Osteocyte (in vitro differentiated cells): Measurements from ENCODE around the gene SMR3A. TPM values are rescaled to one million over a fixed set of nuclear protein-coding genes. Genes with fewer than 3 reads are reported as not detected.

Source experiments
- DNase-seq: peaks from one replicate; pipeline ENCODE4 v3.0.0; 2021; ENCODE audit warnings: mixed read lengths; ENCODE audit not compliant: unreplicated experiment; ENCODE audit errors: extremely low spot score
- H3K27ac Mint-ChIP-seq: one replicate; pipeline ENCODE4 v1.8.0; 2021; ENCODE audit warnings: mild to moderate bottlenecking, mixed read lengths; ENCODE audit not compliant: unreplicated experiment
- H3K27me3 Mint-ChIP-seq: one replicate; pipeline ENCODE4 v1.8.0; 2021; ENCODE audit warnings: mixed read lengths; ENCODE audit not compliant: unreplicated experiment
- H3K36me3 Mint-ChIP-seq: one replicate; pipeline ENCODE4 v1.8.0; 2021; ENCODE audit warnings: mixed read lengths; ENCODE audit not compliant: unreplicated experiment
- H3K4me1 Mint-ChIP-seq: one replicate; pipeline ENCODE4 v1.8.0; 2021; ENCODE audit warnings: mixed read lengths; ENCODE audit not compliant: unreplicated experiment
- H3K4me3 Mint-ChIP-seq: one replicate; pipeline ENCODE4 v1.8.0; 2021; ENCODE audit warnings: mild to moderate bottlenecking, moderate library complexity, mixed read lengths; ENCODE audit not compliant: unreplicated experiment
- H3K9me3 Mint-ChIP-seq: one replicate; pipeline ENCODE4 v1.8.0; 2021; ENCODE audit warnings: mixed read lengths; ENCODE audit not compliant: unreplicated experiment
- CTCF ChIP-seq: fragments of 200-600 bp; sonication (generic); IDR thresholded peaks from 2 replicates; pipeline ENCODE4 v1.5.0; 2021; ENCODE audit warnings: antibody characterized with exemption, mild to moderate bottlenecking, moderate library complexity
- total RNA-seq: library from RNA; stranded (reverse); gene quantifications from 2 replicates; pipeline ENCODE4 v1.2.1, GENCODE V29; 2021

The SMR3A gene
- total RNA-seq, 1 donor from 2014 or later, result not detected

DNA sequence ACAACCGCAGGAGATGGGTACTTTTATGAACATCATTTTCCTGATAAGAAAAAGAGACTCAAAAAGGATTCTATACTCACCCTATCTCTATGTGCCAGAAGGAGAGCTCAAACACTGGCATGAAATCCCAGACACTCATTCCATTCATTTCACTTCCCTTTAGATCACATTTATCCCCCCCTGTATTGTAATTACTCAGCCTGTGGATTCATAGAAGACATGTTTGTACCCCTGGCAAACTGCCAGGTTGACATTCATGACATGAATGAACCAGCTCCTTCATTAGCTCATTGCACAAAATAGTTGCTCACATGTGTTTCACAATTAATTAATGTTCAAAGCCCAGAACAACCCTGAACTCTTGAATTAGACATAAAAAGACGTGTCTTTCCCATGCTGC lies 4.9 kb downstream of the SMR3A start:
- Mint-ChIP-seq H3K9me3 (no peaks in the 10 kb centered on the region), H3K27ac (no peak overlapping the region), H3K4me1 (no peaks in the 10 kb centered on the region), H3K27me3 (no peaks in the 10 kb centered on the region), H3K4me3 (no peak overlapping the region), H3K36me3 (no peaks in the 10 kb centered on the region)
- no peak for TF ChIP-seq CTCF
- DNase-seq, result no peak

GRCh38 chr4:70367813-70368212 lies 7.3 kb downstream of the SMR3A start:
- TF ChIP-seq CTCF, result no peak
- H3K9me3 Mint-ChIP-seq, result no peaks in the 10 kb centered on the region
- no peaks in the 10 kb centered on the region for H3K36me3 Mint-ChIP-seq
- H3K4me3 Mint-ChIP-seq, result no peak overlapping the region
- H3K27me3 Mint-ChIP-seq, result no peaks in the 10 kb centered on the region
- DNase-seq, result no peak
- no peaks in the 10 kb centered on the region for H3K4me1 Mint-ChIP-seq
- no peak overlapping the region for H3K27ac Mint-ChIP-seq

DNA sequence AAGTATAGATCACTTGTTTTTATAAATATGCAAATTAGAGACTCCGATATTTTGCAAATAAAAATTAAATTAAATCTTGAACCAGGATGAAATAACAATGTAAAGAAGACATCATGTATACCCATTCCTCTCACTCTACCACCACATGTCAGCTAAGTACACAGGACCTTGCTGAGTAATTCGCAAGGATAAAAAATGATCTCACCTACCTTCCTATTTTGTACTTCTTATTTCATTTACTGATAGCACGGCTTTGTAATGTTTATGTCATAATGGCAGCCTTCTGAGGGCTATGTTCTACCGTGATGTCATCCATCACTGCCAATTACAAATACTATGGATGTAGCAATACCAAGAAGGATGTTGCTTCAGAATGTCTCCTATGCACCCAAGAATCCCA lies 11.4 kb downstream of the SMR3A start:
- H3K4me3 Mint-ChIP-seq, result no peak overlapping the region
- H3K27me3 Mint-ChIP-seq, result no peaks in the 10 kb centered on the region
- no peaks in the 10 kb centered on the region for H3K36me3 Mint-ChIP-seq
- TF ChIP-seq CTCF, result no peak
- H3K4me1 Mint-ChIP-seq, result no peaks in the 10 kb centered on the region
- H3K27ac Mint-ChIP-seq, result no peak overlapping the region
- no peak for DNase-seq
- H3K9me3 Mint-ChIP-seq, result no peaks in the 10 kb centered on the region

GRCh38 chr4:70372760-70373159 lies 12.2 kb downstream of the SMR3A start:
- no peak for DNase-seq
- H3K4me1 Mint-ChIP-seq, result no peaks in the 10 kb centered on the region
- H3K27ac Mint-ChIP-seq, result no peak overlapping the region
- no peaks in the 10 kb centered on the region for H3K36me3 Mint-ChIP-seq
- H3K4me3 Mint-ChIP-seq, result no peak overlapping the region
- H3K27me3 Mint-ChIP-seq, result no peaks in the 10 kb centered on the region
- no peak for TF ChIP-seq CTCF
- no peaks in the 10 kb centered on the region for H3K9me3 Mint-ChIP-seq

- Mint-ChIP-seq H3K9me3 (no peaks in the 10 kb centered on the region), H3K27me3 (no peaks in the 10 kb centered on the region), H3K4me3 (no peak overlapping the region), H3K27ac (no peak overlapping the region), H3K4me1 (no peaks in the 10 kb centered on the region), H3K36me3 (no peaks in the 10 kb centered on the region)
- DNase-seq, result no peak
- no peak for TF ChIP-seq CTCF
Observed at GRCh38 chr4:70380578-70380977, 20.0 kb downstream of the SMR3A start.
